CD4-positive, alpha-beta T cell (primary cell): Measurements from ENCODE around the gene IL34. TPM values are rescaled to one million over a fixed set of nuclear protein-coding genes. Genes with fewer than 3 reads are reported as not detected.
A peak's percentile ranks its signal among the peaks of the same experiment; 100 is the strongest.

Experiments used
- ATAC-seq: fragments of 200-7000 bp; cut with Tn5 transposase; one replicate; pipeline ENCODE4 v1.10.0; 2022; ENCODE audit warnings: mild to moderate bottlenecking; ENCODE audit not compliant: poor library complexity
- CTCF ChIA-PET: fragments of 350-600 bp; sonication (Branson Sonifier 250); formaldehyde crosslinking; loops from one replicate; lab custom pipeline; 2021; ENCODE audit warnings: antibody characterized with exemption, inconsistent platforms; lab: Charles Lee
- POLR2A ChIA-PET: fragments of 350-600 bp; sonication (Branson Sonifier 250); formaldehyde crosslinking; loops from one replicate; lab custom pipeline; 2021; ENCODE audit warnings: antibody characterized with exemption, inconsistent platforms; lab: Charles Lee
- DNase-seq, 14 experiments: peaks; one replicate each; pipeline ENCODE4 v3.0.0-alpha.2; 2013 to 2020; ENCODE audit warnings: mixed read lengths in 2 of 14
- H3K27ac ChIP-seq, 2 donors: one replicate each; pipeline versions ENCODE4 v1.5.1 to v1.7.0; 2013; ENCODE audit warnings: low read length in 2 of 2, low read depth in 1 of 2, mild to moderate bottlenecking in 1 of 2
- H3K27me3 ChIP-seq, 2 experiments: 1 replicate in 1 of 2; 2 replicates in 1 of 2; pipeline versions ENCODE4 v1.6.1 to v1.7.0; 2013; ENCODE audit warnings: low read length in 2 of 2, control low read depth in 1 of 2, mild to moderate bottlenecking in 1 of 2, moderate library complexity in 1 of 2; ENCODE audit not compliant: insufficient read depth in 2 of 2, control insufficient read depth in 1 of 2
- H3K36me3 ChIP-seq: one replicate; pipeline ENCODE4 v1.6.1; 2013; ENCODE audit warnings: low read length, control low read depth; ENCODE audit not compliant: insufficient read depth
- H3K4me1 ChIP-seq: one replicate; pipeline ENCODE4 v1.6.1; 2013; ENCODE audit warnings: low read length, control low read depth; ENCODE audit not compliant: insufficient read depth
- H3K4me3 ChIP-seq: one replicate; pipeline ENCODE4 v1.5.1; 2013; ENCODE audit warnings: mild to moderate bottlenecking, low read length, moderate library complexity
- H3K9me3 ChIP-seq, 2 experiments: 1 replicate in 1 of 2; 2 replicates in 1 of 2; pipeline versions ENCODE4 v1.6.1 to v1.7.0; 2013; ENCODE audit warnings: low read length in 2 of 2, mild to moderate bottlenecking in 2 of 2, control low read depth in 1 of 2, moderate library complexity in 1 of 2; ENCODE audit not compliant: control insufficient read depth in 1 of 2, insufficient read depth in 1 of 2
- H3K27ac Mint-ChIP-seq: one replicate; pipeline ENCODE4 v1.8.0; 2020; ENCODE audit warnings: mixed read lengths
- H3K27me3 Mint-ChIP-seq: one replicate; pipeline ENCODE4 v1.8.0; 2021; ENCODE audit warnings: mixed read lengths
- H3K36me3 Mint-ChIP-seq: one replicate; pipeline ENCODE4 v1.8.0; 2021; ENCODE audit warnings: low read depth, mixed read lengths
- H3K4me1 Mint-ChIP-seq: one replicate; pipeline ENCODE4 v1.8.0; 2021; ENCODE audit warnings: low read depth, mixed read lengths
- H3K4me3 Mint-ChIP-seq: one replicate; pipeline ENCODE4 v1.8.0; 2020; ENCODE audit warnings: mild to moderate bottlenecking, mixed read lengths
- H3K9me3 Mint-ChIP-seq: one replicate; pipeline ENCODE4 v1.8.0; 2020; ENCODE audit warnings: mixed read lengths
- CTCF ChIP-seq: fragments of 200-600 bp; IDR thresholded peaks from one replicate; pipeline ENCODE4 v1.8.0; 2022; ENCODE audit warnings: antibody characterized with exemption, mild to moderate bottlenecking
- intact Hi-C, 2 experiments: fragments of 100-400 bp; cut with DNase I in 1 of 2; cut with micrococcal nuclease in 1 of 2; formaldehyde crosslinking; loops; one replicate each; pipeline versions ENCODE4 v1.15.1 to v1.9.0; 2023 to 2025; cut with DNase I, micrococcal nuclease
- total RNA-seq, 174 experiments: library from RNA in 2 of 174; stranded (reverse) in 2 of 174; gene quantifications; one replicate each; pipeline ENCODE4 v1.2.3 and lab custom pipeline; 2021 to 2026

Gene IL34
- total RNA-seq, 2 experiments from 2014 or later: 0.84 to 0.88 TPM

- Histone ChIP-seq H3K4me1 (peaks cover 20% of the 10 kb centered on the region), H3K27me3 (no peaks in the 10 kb centered on the region), H3K9me3 (peaks cover 0 to 5% of the 10 kb centered on the region in 2 experiments), H3K4me3 (no peak overlapping the region), H3K27ac (no peak overlapping the region), H3K36me3 (peaks cover 10% of the 10 kb centered on the region)
- Mint-ChIP-seq H3K9me3 (no peaks in the 10 kb centered on the region), H3K27me3 (no peaks in the 10 kb centered on the region), H3K36me3 (peaks cover 13% of the 10 kb centered on the region), H3K4me3 (peak overlapping the region; percentile 58), H3K4me1 (peaks cover 35% of the 10 kb centered on the region), H3K27ac (peak overlapping the region; percentile 87)
- intact Hi-C loops: loop anchor here in 1 of 2 experiments (5.0 kb wide), 1 partner anchor 40 kb away; no protein-coding TSS in a partner anchor
- no peak for TF ChIP-seq CTCF
- POLR2A ChIA-PET: interaction anchor here (1.3 kb wide), 1 partner anchor 40 kb away, joined by 6 read pairs; no protein-coding TSS in a partner anchor
- DNase-seq (peak in 3 of 14 experiments; percentile 20 to 24 (median 22)), ATAC-seq (peak; percentile 78)
- CTCF ChIA-PET: no interaction called here
Measured at GRCh38 chr16:70696952-70697593, 50.7 kb downstream of the IL34 start.

GRCh38 chr16:70697594-70698170 is 51.3 kb downstream of the IL34 start:
- H3K27me3 ChIP-seq: no peaks in the 10 kb centered on the region
- Mint-ChIP-seq H3K4me3 (no peak overlapping the region), H3K27me3 (no peaks in the 10 kb centered on the region), H3K4me1 (peaks cover 35% of the 10 kb centered on the region), H3K9me3 (no peaks in the 10 kb centered on the region), H3K36me3 (peaks cover 13% of the 10 kb centered on the region), H3K27ac (peak overlapping the region; percentile 87)
- H3K27ac ChIP-seq: no peak overlapping the region
- peaks cover 0 to 5% of the 10 kb centered on the region in 2 experiments for H3K9me3 ChIP-seq
- H3K4me1 ChIP-seq: peaks cover 20% of the 10 kb centered on the region
- ATAC-seq (no peak), DNase-seq (no peak)
- H3K4me3 ChIP-seq: no peak overlapping the region
- H3K36me3 ChIP-seq: peaks cover 10% of the 10 kb centered on the region
- TF ChIP-seq CTCF: no peak
- ChIA-PET CTCF (no interaction called here), POLR2A (interaction anchor here (1.3 kb wide), 1 partner anchor 40 kb away, joined by 6 read pairs; no protein-coding TSS in a partner anchor)
- intact Hi-C loops: loop anchor here in 1 of 2 experiments (5.0 kb wide), 1 partner anchor 40 kb away; no protein-coding TSS in a partner anchor

- ChIA-PET POLR2A (no interaction called here), CTCF (no interaction called here)
- no peak overlapping the region for H3K4me3 ChIP-seq
- no peak overlapping the region for H3K4me3 Mint-ChIP-seq
- ATAC-seq (no peak), DNase-seq (no peak)
- intact Hi-C loops: loop anchor here in 1 of 2 experiments (5.0 kb wide), 1 partner anchor 38 kb away; no protein-coding TSS in a partner anchor
- no peaks in the 10 kb centered on the region for H3K27me3 ChIP-seq
- peak overlapping the region; percentile 59 for H3K27ac Mint-ChIP-seq
- H3K27me3 Mint-ChIP-seq: no peaks in the 10 kb centered on the region
- peaks cover 20% of the 10 kb centered on the region for H3K4me1 ChIP-seq
- no peak overlapping the region for H3K27ac ChIP-seq
- peaks cover 35% of the 10 kb centered on the region for H3K4me1 Mint-ChIP-seq
- no peak for TF ChIP-seq CTCF
- peaks cover 0 to 5% of the 10 kb centered on the region in 2 experiments for H3K9me3 ChIP-seq
- peaks cover 10% of the 10 kb centered on the region for H3K36me3 ChIP-seq
- H3K9me3 Mint-ChIP-seq: no peaks in the 10 kb centered on the region
- H3K36me3 Mint-ChIP-seq: peaks cover 13% of the 10 kb centered on the region
Measured at GRCh38 chr16:70698901-70699300, 52.5 kb downstream of the IL34 start.
